K562 (cell line): Measurements from ENCODE around the gene SHANK1. TPM values are rescaled to one million over a fixed set of nuclear protein-coding genes. Genes with fewer than 3 reads are reported as not detected.

Experiments used
- ATF2 ChIP-seq: sonication (generic); formaldehyde crosslinking; IDR thresholded peaks from 2 replicates; pipeline ENCODE4 v1.8.1; 2022; ENCODE audit warnings: missing genetic modification reagents
- BCOR ChIP-seq: fragments of 450-650 bp; IDR thresholded peaks from 2 replicates; pipeline ENCODE4 v1.6.1; 2016
- BRD4 ChIP-seq: fragments of 200-600 bp; sonication (generic); IDR thresholded peaks from 2 replicates; pipeline ENCODE4 v1.6.1; 2017; ENCODE audit warnings: inconsistent platforms
- CC2D1A ChIP-seq: fragments of 450-650 bp; IDR thresholded peaks from 2 replicates; pipeline ENCODE4 v1.6.1; 2017; ENCODE audit warnings: mild to moderate bottlenecking
- CHAMP1 ChIP-seq: fragments of 450-650 bp; IDR thresholded peaks from 2 replicates; pipeline ENCODE4 v1.6.1; 2016; ENCODE audit warnings: mild to moderate bottlenecking
- E2F3 ChIP-seq: fragments of 250-450 bp; sonication (Bioruptor Pico); IDR thresholded peaks from 2 replicates; pipeline ENCODE4 v1.4.0; 2020; ENCODE audit warnings: mild to moderate bottlenecking
- ETV5 ChIP-seq: sonication (generic); formaldehyde crosslinking; IDR thresholded peaks from 2 replicates; pipeline ENCODE4 v1.4.0; 2020; ENCODE audit warnings: low read depth, mild to moderate bottlenecking, missing genetic modification reagents
- FOS ChIP-seq: IDR thresholded peaks from 3 replicates; pipeline ENCODE4 v1.6.1; 2011; ENCODE audit not compliant: insufficient read length; ENCODE audit errors: extremely low read depth
- FOXA1 ChIP-seq: fragments of 450-650 bp; IDR thresholded peaks from 2 replicates; pipeline ENCODE4 v1.6.1; 2016; ENCODE audit warnings: mild to moderate bottlenecking, borderline replicate concordance
- GTF2A2 ChIP-seq: IDR thresholded peaks from 2 replicates; pipeline ENCODE4 v1.6.1; 2016; ENCODE audit warnings: mild to moderate bottlenecking, missing genetic modification characterization, missing compliant biosample characterization
- HMBOX1 ChIP-seq: sonication (generic); IDR thresholded peaks from 2 replicates; pipeline ENCODE4 v1.6.1; 2016
- HSF4 ChIP-seq: fragments of 250-450 bp; sonication (Bioruptor Pico); IDR thresholded peaks from 2 replicates; pipeline ENCODE4 v2.1.2; 2022; ENCODE audit warnings: mild to moderate bottlenecking, moderate library complexity, borderline replicate concordance
- JUNB ChIP-seq: fragments of 450-650 bp; formaldehyde crosslinking; conservative IDR thresholded peaks from 2 replicates; pipeline ENCODE4 v1.4.0; 2020; ENCODE audit warnings: mild to moderate bottlenecking
- MYC ChIP-seq, 2 experiments: fragments of 250-450 bp in 1 of 2; sonication (Bioruptor Pico) in 1 of 2; IDR thresholded peaks; 2 replicates each; pipeline versions ENCODE4 v1.5.1 to v1.6.1; 2012 to 2021; ENCODE audit warnings: low read depth in 2 of 2, borderline replicate concordance in 1 of 2, improper control_type of control experiment in 1 of 2, low read length in 1 of 2, mild to moderate bottlenecking in 1 of 2, moderate library complexity in 1 of 2
- POLR2H ChIP-seq: IDR thresholded peaks from 2 replicates; pipeline ENCODE4 v1.6.1; 2016; ENCODE audit warnings: missing genetic modification characterization, low read depth, mild to moderate bottlenecking, control low read depth, missing compliant biosample characterization, moderate library complexity
- RBM17 ChIP-seq: fragments of 200-400 bp; formaldehyde crosslinking; IDR thresholded peaks from 2 replicates; pipeline ENCODE4 v1.6.1; 2017; ENCODE audit warnings: low read depth, mild to moderate bottlenecking, low read length, borderline replicate concordance
- SIN3B ChIP-seq: fragments of 450-650 bp; IDR thresholded peaks from 2 replicates; pipeline ENCODE4 v1.6.1; 2017; ENCODE audit warnings: low read depth, mild to moderate bottlenecking, moderate library complexity
- ZBTB43 ChIP-seq: sonication (generic); formaldehyde crosslinking; IDR thresholded peaks from 2 replicates; pipeline ENCODE4 v1.8.0; 2023; ENCODE audit warnings: mild to moderate bottlenecking, missing genetic modification reagents
- ZNF175 ChIP-seq: fragments of 200-800 bp; sonication (Bioruptor generic); IDR thresholded peaks from 2 replicates; pipeline ENCODE4 v1.6.1; 2016; ENCODE audit warnings: low read depth, mild to moderate bottlenecking, missing genetic modification characterization, missing compliant biosample characterization
- ZNF224 ChIP-seq: sonication (generic); formaldehyde crosslinking; IDR thresholded peaks from 2 replicates; pipeline ENCODE4 v1.8.0; 2022; ENCODE audit warnings: mild to moderate bottlenecking, missing genetic modification reagents
- ZNF232 ChIP-seq: sonication (generic); formaldehyde crosslinking; IDR thresholded peaks from 2 replicates; pipeline ENCODE4 v1.8.0; 2022; ENCODE audit warnings: mild to moderate bottlenecking, missing genetic modification reagents
- polyA plus RNA-seq, 8 experiments: library from polyadenylated mRNA; depleted of rRNA in 4 of 8; stranded (reverse) in 5 of 8; unstranded in 3 of 8; fragments of >200 nt; fragmentation: Nextera tagmentation in 2 of 8; fragmentation: Illumina TruSeq in 1 of 8; extraction: Ambion mirVana in 2 of 8; extraction: Trizol in 1 of 8; gene quantifications; 2 replicates each; pipeline versions ENCODE4 v1.2.1 to v1.2.3, GENCODE V29; 2011 to 2014; ENCODE audit warnings: inconsistent platforms in 1 of 8, missing spikeins in 1 of 8
- total RNA-seq, 7 experiments: library from RNA; depleted of rRNA in 6 of 7; stranded (reverse); fragments of >200 nt in 6 of 7; fragmentation: Illumina TruSeq in 2 of 7; extraction: Trizol in 2 of 7; gene quantifications; 2 replicates each; pipeline versions ENCODE4 v1.2.1 to v1.2.3, GENCODE V29; 2011 to 2021; ENCODE audit warnings: low replicate concordance in 1 of 7

Gene SHANK1
- total and polyA plus RNA-seq, 9 of the 15 experiments (the other 6 are each of a cell fraction or from before 2014, with no cell fraction given): 0.33 to 1.3 (median 0.55) TPM; not detected in 2

GRCh38 chr19:50657712-50658440 lies 61.7 kb downstream of the SHANK1 start (continued):
- TF ChIP-seq MYC (IDR thresholded peaks at IDR 0.05; ENCODE audit: low read depth, low read length) (peak; percentile 30; the same call in 1 of the 2 replicates), MYC (CRISPR knock-in tag; IDR thresholded peaks at IDR 0.05; ENCODE audit: borderline replicate concordance, low read depth) (peak; percentile 73; the same call in 1 of the 2 replicates), HMBOX1 (peak; percentile 87), ETV5 (CRISPR knock-in tag) (peak; percentile 62; the same call in 1 of the 2 replicates), RBM17 (no peak), JUNB (no peak), FOXA1 (no peak), ZBTB43 (CRISPR knock-in tag) (peak; percentile 77; the same call in 1 of the 2 replicates), FOS (peak; percentile 79), GTF2A2 (tag) (0 out of 2 replicates have a peak, but pooled peaks have one; percentile 18), ZNF224 (CRISPR knock-in tag) (0 out of 2 replicates have a peak, but pooled peaks have one; percentile 42), CHAMP1 (no peak), CC2D1A (0 out of 2 replicates have a peak, but pooled peaks have one; percentile 14), HSF4 (CRISPR knock-in tag) (no peak), POLR2H (tag) (peak; percentile 96), E2F3 (CRISPR knock-in tag) (peak; percentile 64; the same call in 1 of the 2 replicates), SIN3B (peak; percentile 67), BRD4 (peak; percentile 89; the same call in 1 of the 2 replicates), BCOR (no peak), ZNF232 (CRISPR knock-in tag) (peak; percentile 79; the same call in 1 of the 2 replicates), ZNF175 (CRISPR knock-in tag) (0 out of 2 replicates have a peak, but pooled peaks have one; percentile 19), ATF2 (CRISPR knock-in tag) (0 out of 2 replicates have a peak, but pooled peaks have one; percentile 51)
- TF ChIP-seq, all 486 proteins: peak for 111
